HG02840 (cell line): Measurements from ENCODE around the gene DIAPH3.

Source experiments
- ATAC-seq: cut with Tn5 transposase; IDR thresholded peaks from one replicate; pipeline ENCODE4 v1.9.1; 2021; ENCODE audit warnings: mild to moderate bottlenecking, moderate library complexity, moderate number of reproducible peaks; ENCODE audit not compliant: unreplicated experiment, low FRiP score

DIAPH3 gene

GRCh38 chr13:60035874-60036273 lies 127.9 kb downstream of the DIAPH3 start:
- ATAC-seq = no peak

DNA sequence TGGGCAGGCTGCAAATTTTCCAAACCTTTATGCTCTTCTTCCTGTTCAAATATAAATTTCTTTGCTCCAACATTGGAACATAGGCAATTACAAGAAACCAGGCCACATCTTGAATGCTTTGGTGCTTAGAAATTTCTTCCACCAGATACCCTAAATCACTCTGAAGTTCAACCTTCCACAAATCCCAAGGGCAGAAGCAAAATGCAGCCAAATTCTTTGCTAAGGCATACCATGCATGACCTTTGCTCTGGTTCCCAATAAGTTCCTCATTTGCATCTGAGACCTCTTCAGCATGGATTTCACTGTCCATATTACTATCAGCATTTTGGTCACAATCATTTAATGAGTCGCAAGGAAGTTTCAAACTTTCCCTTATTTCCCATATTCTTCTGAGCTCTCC lies 130.9 kb downstream of the DIAPH3 start:
- no peak for ATAC-seq

DNA sequence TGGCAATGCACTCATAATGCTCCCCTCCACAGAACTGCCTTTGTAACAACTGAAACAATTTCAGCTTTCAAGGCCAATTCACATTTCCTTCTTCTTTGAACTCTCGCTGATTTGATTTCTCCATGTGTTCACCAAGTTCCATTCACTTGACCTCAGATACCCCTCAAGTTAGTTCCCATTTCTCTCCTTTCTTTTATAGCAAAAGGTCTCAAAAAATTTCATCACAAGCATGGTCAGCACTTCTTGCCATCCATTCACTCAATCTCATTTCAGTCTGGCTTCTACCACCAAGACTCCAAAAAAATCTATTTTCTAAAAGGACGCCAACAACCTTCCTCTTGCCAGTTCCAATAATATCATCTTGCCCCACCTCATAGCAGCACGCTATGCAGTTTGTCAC lies 135.7 kb downstream of the DIAPH3 start:
- no peak for ATAC-seq

DNA sequence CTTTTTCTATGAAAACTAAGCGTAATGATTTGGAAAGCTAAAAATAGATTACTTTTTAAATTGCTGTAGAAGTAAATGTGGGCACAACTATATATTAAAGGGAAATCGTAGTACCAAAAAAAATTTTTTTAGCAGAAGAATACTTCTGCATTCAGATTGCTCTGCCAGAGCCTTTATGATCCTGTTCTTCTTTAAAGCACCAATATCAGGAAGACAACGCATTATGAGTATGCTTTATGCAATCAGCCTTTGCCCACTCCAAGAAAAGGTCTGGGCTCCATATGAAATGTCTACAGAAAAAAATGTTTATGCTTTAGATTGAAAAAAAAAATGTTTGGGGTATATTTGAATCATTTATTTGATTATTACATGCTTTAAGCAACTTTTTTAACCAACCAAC lies 137.4 kb downstream of the DIAPH3 start:
- ATAC-seq = no peak

DNA sequence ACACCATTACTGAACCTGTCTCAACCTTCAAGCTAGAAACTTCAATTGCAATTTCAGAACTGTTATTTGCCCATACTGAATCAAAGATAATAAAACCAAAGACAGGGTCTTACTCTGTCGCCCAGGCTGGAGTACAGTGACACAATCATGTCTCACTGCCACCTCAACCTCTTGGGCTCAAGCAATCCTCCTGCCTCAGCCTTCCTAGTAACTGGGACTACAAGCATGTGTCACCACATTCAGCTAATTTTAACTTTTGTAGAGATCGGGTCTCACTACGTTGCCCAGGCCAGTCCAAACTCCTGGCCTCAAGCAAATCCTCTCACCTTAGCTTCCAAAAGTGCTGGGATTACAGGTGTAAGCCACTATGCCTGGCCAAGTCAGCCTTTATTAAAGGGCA lies 143.4 kb downstream of the DIAPH3 start:
- no peak for ATAC-seq

DNA sequence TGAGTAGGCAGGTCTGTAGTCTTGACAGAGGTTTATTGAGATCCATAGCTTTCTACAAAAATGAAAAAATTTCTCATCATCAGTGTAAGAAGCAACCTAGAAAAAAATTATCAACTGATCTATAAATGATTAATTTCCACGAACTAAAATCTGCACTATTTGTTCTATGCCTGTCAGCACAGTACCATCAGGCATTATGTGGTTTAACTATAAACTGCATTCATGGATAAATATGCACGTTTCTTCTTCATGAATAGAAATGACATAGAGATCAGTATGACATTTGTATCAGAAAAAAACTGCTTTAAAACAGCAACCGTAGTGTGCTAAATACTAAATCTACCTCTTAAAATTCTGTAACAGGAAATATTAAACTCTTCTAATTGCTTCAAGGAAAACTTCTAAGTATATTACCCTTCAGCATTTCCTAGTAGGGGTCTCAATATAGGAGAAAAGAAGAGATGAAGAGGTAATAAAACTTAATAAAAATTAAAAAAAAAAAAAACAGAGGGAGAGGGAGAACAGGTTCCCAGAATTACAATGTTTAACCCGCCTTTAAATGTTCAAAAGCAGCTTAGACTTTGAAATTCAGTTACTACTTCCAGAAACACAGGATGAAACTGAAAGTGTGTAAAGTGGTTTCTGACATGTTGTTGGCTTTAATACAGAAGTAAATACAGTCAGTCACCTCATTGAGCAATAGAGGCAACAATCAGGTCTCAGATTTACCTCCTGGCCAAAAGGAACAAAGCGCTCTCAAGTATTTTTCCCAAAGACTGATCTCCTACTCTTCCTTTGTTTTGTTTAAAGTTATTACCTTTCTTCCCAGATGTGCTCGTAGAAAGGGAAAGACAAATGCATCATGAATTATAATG lies 144.4 kb downstream of the DIAPH3 start:
- ATAC-seq = no peak

DNA sequence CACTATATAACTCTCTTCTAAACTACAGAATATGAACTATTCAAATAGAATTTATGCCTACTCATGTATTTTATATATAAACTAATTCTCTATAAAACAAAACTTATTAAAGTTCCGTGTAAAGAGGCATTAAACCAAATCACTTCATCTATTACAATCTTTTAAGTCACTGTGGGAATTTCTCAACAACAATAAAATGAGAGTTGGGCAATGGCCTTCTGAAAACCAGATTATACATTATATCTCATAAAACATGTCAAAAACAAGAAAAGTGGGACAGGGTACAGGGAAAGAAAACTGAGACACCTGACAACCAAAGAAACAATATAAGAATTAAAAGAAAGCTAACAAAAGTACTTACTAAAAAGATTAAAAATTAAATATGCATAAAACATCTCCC lies 145.2 kb downstream of the DIAPH3 start:
- ATAC-seq = no peak

GRCh38 chr13:60016229-60016628 lies 147.5 kb downstream of the DIAPH3 start:
- ATAC-seq = no peak

DNA sequence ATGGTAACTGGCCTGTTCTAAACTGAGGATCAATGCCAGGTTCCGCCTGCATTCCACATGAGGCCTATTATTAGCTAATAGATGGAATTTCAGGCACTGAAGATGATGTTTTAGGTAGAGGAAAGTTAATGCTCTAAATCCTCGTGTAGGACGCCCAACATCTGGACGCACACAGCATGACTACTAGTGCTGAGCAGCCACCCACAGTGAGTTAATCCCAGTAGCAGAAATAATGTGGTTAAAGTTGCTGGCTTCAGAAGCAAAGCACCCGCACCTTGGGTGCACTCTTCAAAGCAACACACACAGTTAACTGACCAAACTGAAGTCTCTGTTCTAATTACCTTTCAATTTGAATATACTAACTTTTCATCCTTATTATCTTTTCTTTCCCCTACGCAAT lies 150.6 kb downstream of the DIAPH3 start:
- ATAC-seq = no peak

- no peak for ATAC-seq
Measured at GRCh38 chr13:60012488-60012887, 151.2 kb downstream of the DIAPH3 start.

GRCh38 chr13:60009300-60010253 lies 154.2 kb downstream of the DIAPH3 start:
- ATAC-seq = no peak

GRCh38 chr13:60001889-60002288 lies 161.8 kb downstream of the DIAPH3 start:
- ATAC-seq = no peak

DNA sequence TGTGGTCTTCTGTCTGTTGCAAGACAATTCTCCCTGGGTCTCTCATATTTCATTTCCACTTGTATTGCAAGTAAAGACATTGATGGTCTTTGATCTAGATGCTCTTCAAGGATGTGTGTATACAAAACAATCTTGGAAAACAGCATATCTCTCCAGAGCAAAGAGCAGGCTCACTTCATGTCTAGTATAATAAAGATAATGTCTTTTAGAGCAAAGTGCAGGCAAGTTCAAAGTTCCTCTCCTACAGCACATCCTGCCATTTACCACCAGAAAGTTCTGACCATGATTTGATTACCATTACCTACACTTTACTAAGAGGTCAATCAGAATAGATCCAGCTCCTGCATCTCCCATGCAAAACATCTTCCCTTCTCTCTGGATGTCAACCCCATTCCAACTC lies 162.8 kb downstream of the DIAPH3 start:
- no peak for ATAC-seq

- no peak for ATAC-seq
Measured at GRCh38 chr13:60000081-60000480, 163.6 kb downstream of the DIAPH3 start.

- ATAC-seq = no peak
Measured at GRCh38 chr13:59997976-59998375, 165.8 kb downstream of the DIAPH3 start.

- no peak for ATAC-seq
Measured at GRCh38 chr13:59996461-59996980, 167.2 kb downstream of the DIAPH3 start.

GRCh38 chr13:59991395-59991794 lies 172.3 kb downstream of the DIAPH3 start:
- ATAC-seq = no peak

DNA sequence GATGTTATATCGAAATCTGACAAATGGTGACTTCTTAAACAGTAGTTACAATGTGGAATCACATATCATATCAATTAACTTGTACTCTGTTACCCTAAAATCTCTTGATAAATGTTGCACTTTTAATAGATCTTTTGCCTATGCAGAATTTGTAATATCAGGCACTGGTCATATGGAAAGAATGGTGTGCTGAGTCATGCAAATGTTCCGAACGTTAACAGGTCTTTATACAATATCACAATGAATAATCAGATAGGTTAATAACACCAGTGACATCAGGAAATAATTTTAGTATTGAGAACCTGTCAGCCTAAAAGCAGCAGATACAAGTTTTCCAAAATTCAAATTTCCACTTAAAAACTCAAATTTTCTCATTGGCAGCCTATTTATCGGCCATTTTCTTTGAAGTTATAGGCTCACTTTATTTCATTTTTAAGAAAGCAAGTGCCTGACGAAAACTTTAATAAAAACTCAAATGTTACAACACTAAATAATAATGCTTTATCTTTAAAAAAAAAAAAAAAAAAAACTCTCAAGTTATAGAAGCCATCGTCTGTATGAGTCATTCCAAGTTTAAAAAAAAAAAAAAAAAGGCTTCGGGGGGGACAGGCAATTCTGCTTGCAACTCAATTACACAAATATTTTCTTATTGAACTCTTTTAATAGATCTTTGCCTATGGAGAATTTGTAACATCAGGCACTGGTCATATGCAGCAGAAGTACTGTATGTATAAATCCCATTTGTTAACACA lies 180.9 kb downstream of the DIAPH3 start:
- ATAC-seq = no peak

- ATAC-seq = no peak
Measured at GRCh38 chr13:59979589-59979988, 184.1 kb downstream of the DIAPH3 start.

DNA sequence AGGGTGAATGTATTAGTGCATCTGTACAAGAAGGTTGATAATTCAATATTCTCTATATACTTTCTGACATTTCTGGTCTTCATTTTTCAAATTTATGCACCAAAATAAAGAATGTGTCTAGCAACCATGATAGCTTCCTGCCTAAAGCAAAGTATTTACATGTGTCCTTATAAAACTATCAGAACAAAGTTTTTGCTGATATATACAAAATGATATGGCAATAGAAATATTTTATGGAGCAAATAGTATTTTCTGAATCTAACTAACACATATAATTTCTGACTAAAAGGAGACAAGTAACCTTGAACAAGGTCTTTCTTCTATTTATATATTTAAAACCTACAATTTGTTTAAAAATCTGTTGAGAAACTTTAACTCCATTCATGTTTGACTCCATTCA lies 184.9 kb downstream of the DIAPH3 start:
- ATAC-seq = no peak
